ENCODE measurements around the gene SLC27A5. TPM values are rescaled to one million over a fixed set of nuclear protein-coding genes. Genes with fewer than 3 reads are reported as not detected.

The SLC27A5 gene
- total and polyA plus RNA-seq, 2 of the 13 experiments (the other 11 are each of a cell fraction or from before 2014, with no cell fraction given), result 30.3 to 40.2 TPM

GRCh38 chr19:58531034-58531840 is 19.4 kb upstream of the SLC27A5 start (continued):
- TF ChIP-seq ZUFSP (CRISPR knock-in tag; IDR thresholded peaks at IDR 0.05; ENCODE audit: borderline replicate concordance) (no peak), XRCC5 (optimal IDR thresholded peaks at IDR 0.05; ENCODE audit: low read length) (no peak), ZNF720 (CRISPR knock-in tag; IDR thresholded peaks at IDR 0.05) (no peak)

GRCh38 chr19:58529405-58529804 is 17.6 kb upstream of the SLC27A5 start:
- no peaks in the 10 kb centered on the region for H4K20me1 ChIP-seq (ENCODE audit: insufficient read depth, low read length)
- ChIA-PET POLR2A (interaction anchor here (0.8 kb wide), 1 partner anchor 14 kb away, joined by 3 read pairs; the partner anchor contains the start of gene TRIM28), CTCF (ENCODE audit: low intra/inter-chr PET ratio, low total read pairs) (no interaction called here)
- DNase-seq (ENCODE audit: low spot score) (no peak), ATAC-seq (no peak), FAIRE-seq (no peak)
- H3K9me3 ChIP-seq (ENCODE audit: low read length), result no peaks in the 10 kb centered on the region
- no peaks in the 10 kb centered on the region for H3K79me2 ChIP-seq (ENCODE audit: insufficient read depth, low read length)
- no peak for TF ChIP-seq ZNF788 (CRISPR knock-in tag; IDR thresholded peaks at IDR 0.05; ENCODE audit: borderline replicate concordance)
- TF ChIP-seq MAFK (conservative IDR thresholded peaks at IDR 0.05 in 1 of 2, IDR thresholded peaks at IDR 0.05 in 1 of 2; ENCODE audit: low read length in 2 of 2), result peak; percentile 40 to 72; a peak in 2 of 4 replicates
- TF ChIP-seq MAFF (IDR thresholded peaks at IDR 0.05; ENCODE audit: low read depth, low read length), result 0 out of 2 replicates have a peak, but pooled peaks have one; percentile 25
- in situ Hi-C loops (cut with HindIII; ENCODE audit: extremely low pct_ligation_motif_present, low pct_unique_long_range_greater_than_20kb), result no loop called here
- peaks cover 0 to 1% of the 10 kb centered on the region in 2 experiments; a peak in 1 of 5 replicates for H3K27me3 ChIP-seq (ENCODE audit: control insufficient read depth in 1 of 2, insufficient read depth in 2 of 2, low read length in 2 of 2)
- H3K27ac ChIP-seq (ENCODE audit: extremely low read length, insufficient read depth, low read length), result no peak overlapping the region
- no peak overlapping the region for H3K4me3 ChIP-seq (replicated peaks in 1 of 3; ENCODE audit: insufficient read depth in 1 of 3, low read depth in 2 of 3, low read length in 3 of 3)
- intact Hi-C loops (cut with micrococcal nuclease; ENCODE audit: unreplicated experiment), result no loop called here
- H3K4me1 ChIP-seq (ENCODE audit: insufficient read depth, low read length), result peaks cover 10% of the 10 kb centered on the region; the same call in 1 of the 2 replicates
- no peak overlapping the region for H3K4me2 ChIP-seq (ENCODE audit: low read depth, low read length)
- WGBS (ENCODE audit: low lambda C conversion rate), result 8% methylated on average over 2 of the region's 3 CpGs
- H3K9ac ChIP-seq (ENCODE audit: insufficient read depth, low read depth, low read length), result no peak overlapping the region
- no peak overlapping the region for H2AFZ ChIP-seq (ENCODE audit: low read length)
- no TSS peak for BruUV-seq (replicated peaks)
- H3K36me3 ChIP-seq (replicated peaks in 1 of 2; ENCODE audit: control insufficient read depth in 1 of 2, insufficient read depth in 2 of 2, low read length in 2 of 2), result no peaks in the 10 kb centered on the region

Data from HepG2 (cell line).